ENCODE measurements around the gene LYSMD2.
A peak's percentile ranks its signal among the peaks of the same experiment; 100 is the strongest.

Gene LYSMD2

DNA sequence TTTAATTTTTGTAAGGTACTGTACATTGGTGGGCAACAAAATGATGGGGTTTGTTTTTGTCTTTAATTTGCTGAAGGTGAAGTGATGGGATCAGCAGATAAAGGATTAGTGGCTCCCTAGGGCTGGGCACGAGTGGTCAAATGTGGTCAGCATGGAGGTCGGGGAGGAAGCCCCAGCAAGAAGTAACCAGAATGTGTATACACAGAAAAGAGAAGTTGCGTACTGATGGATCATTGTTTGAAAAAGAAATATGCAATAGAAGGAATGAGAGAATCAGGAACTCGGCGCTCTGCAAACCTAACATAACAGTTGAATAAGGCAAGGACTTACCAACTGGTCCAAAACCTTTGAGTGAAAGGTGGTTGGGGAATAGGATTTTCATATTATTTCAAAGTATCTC, 15.4 kb upstream of the LYSMD2 start:
- DNase-seq (ENCODE audit: low read depth): no peak
- no peak overlapping the region for H3K4me3 ChIP-seq (replicated peaks; ENCODE audit: low read depth, low read length)
- TF ChIP-seq, protein P1, sequence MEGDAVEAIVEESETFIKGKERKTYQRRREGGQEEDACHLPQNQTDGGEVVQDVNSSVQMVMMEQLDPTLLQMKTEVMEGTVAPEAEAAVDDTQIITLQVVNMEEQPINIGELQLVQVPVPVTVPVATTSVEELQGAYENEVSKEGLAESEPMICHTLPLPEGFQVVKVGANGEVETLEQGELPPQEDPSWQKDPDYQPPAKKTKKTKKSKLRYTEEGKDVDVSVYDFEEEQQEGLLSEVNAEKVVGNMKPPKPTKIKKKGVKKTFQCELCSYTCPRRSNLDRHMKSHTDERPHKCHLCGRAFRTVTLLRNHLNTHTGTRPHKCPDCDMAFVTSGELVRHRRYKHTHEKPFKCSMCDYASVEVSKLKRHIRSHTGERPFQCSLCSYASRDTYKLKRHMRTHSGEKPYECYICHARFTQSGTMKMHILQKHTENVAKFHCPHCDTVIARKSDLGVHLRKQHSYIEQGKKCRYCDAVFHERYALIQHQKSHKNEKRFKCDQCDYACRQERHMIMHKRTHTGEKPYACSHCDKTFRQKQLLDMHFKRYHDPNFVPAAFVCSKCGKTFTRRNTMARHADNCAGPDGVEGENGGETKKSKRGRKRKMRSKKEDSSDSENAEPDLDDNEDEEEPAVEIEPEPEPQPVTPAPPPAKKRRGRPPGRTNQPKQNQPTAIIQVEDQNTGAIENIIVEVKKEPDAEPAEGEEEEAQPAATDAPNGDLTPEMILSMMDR (IDR thresholded peaks at IDR 0.05; ENCODE audit: low read length, missing control alignments): no peak

DNA sequence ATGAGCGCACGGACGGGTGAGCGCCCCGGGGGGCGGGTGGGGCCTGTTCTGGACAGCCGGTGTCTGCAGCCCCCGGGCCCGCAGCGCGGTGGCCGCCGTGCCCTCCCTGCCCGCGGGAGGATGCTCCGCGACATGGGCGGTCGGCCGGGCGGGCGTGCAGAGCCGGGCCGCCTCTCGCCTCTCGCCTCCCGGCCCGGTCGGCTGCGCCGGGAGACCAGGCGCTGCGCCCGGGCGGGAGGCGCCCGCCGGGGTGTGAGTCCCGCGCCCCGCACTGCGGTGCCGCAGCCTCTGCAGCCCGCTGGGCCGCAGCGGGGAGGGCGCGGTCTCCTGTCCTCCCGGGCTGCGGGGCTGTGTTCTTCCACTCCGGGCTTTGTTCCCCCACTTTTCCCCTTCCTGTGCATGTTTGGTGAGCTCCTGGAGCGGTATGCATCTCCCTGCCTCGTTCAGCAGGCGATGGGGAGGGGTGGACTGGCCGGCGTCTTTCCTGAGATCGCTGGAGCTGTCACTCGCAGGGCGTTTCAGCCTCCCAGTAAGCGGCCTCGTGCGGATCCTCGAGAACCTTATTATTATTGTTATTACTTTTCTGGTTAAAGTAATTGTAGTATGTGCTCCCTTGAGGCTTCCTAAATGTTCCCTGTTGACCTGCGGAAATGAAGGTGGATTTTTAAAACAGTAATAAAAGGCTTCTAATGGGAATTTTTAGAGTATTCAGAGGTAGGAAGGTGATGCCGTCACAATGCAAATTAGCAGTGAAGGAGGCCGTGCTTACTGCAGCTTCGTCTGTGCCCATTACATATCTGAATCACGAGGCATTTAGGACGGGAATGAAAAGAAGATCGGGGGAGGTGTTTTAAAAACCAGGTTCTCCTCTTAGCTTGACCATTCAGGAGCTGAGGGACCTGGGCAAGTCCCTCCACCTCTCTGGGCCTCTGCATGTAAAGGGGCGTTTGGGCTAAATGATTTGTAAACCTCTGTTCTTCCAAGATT, 14.5 kb upstream of the LYSMD2 start:
- peak overlapping the region; percentile 67 for H3K4me3 ChIP-seq (replicated peaks; ENCODE audit: low read depth, low read length)
- DNase-seq (ENCODE audit: low read depth): peak; percentile 45
- TF ChIP-seq, protein P1 (IDR thresholded peaks at IDR 0.05; ENCODE audit: low read length, missing control alignments): no peak

DNA sequence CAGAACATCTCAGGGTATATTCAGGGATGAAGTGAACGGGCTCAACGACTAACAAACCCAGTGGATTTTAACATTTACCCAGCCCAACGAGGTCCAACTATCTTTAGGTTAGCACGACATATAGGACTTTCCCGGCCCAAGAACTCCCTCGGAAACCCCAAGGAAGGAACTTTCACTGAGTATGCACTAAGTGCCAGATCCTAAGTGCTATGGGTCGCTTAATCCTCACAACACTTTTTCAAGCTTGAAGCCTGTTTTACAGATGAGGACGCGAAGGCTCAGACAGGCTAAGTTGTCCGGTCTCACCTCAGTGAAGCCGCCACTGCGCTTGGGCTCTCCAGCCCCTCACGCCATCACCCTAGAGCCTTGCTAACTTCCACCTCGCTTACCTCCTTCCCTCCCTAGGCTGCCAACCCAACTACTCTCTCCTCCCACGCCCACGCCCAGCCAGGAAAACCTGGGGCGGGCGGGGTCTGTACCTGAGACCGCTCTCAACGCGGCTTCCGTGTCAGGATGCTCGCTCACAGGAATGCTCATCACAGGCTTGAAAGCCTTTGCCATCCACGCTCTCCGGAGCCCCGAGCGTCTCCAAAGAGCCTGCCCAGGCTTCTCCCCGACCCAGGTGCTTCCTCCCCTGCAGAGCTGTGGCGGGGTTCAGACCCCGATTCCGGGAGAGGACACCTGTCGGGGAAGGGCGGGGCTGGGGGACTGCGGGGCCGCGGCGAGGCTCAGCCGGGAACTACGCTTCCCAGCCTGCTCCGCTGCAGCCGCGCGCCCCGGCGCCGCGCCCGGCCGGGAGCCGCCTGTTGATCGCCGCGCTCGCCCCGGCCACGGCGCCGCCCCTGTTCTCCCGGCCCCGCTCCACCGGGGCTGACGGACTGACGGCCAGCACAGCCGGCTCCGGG, 13.6 kb upstream of the LYSMD2 start, which contains the start of gene TMOD2:
Gene TMOD2, plus strand, starts transcription at position 806 of the 905 bp plus-strand sequence. CDS start 14,845 bp downstream, outside the sequence.
- H3K4me3 ChIP-seq (replicated peaks; ENCODE audit: low read depth, low read length): peak within 1 kb of the TSS; percentile 67
- DNase-seq (ENCODE audit: low read depth): peak; percentile 31
- TF ChIP-seq, protein P1 (IDR thresholded peaks at IDR 0.05; ENCODE audit: low read length, missing control alignments): no peak

DNA sequence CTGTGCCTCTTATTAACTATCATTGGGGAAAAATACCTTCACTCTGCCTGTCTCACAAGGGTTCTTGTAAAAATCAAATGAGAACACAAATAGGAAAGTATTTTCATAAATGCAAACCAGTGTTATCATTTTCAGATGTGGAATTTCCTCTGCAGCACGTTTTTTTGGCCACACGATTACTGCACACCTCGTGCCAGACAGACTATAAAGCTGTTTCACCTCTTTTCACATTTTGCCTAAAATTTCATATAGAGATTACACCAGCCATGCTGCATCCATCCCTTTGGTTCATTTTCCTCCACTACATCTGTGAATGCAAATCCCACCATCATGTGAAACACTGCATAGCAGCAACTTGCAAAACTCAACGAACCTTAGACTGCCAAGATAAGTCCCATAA, 12.7 kb upstream of the LYSMD2 start:
- H3K4me3 ChIP-seq (replicated peaks; ENCODE audit: low read depth, low read length): no peak overlapping the region
- DNase-seq (ENCODE audit: low read depth): no peak
- TF ChIP-seq, protein P1 (IDR thresholded peaks at IDR 0.05; ENCODE audit: low read length, missing control alignments): no peak

DNA sequence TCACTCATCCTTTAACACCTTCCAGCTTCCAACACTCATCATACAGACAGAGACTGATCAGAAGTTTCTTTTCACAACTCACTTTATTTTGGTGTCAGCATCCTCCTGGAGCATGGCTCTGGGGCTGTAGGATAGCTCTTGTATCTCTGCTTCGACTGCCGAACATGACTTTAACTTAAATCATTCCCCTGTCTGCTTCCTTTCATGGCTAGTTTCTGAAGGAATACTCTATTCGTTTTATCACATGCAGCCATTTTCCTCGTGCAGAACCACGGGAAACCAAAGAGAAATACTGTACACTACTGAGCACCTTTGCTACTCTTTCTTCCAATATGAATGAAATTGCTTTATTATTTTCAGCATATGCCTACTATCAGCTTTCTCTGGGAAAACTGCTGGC, 11.9 kb upstream of the LYSMD2 start:
- no peak for DNase-seq (ENCODE audit: low read depth)
- no peak overlapping the region for H3K4me3 ChIP-seq (replicated peaks; ENCODE audit: low read depth, low read length)
- TF ChIP-seq, protein P1 (IDR thresholded peaks at IDR 0.05; ENCODE audit: low read length, missing control alignments): no peak

DNA sequence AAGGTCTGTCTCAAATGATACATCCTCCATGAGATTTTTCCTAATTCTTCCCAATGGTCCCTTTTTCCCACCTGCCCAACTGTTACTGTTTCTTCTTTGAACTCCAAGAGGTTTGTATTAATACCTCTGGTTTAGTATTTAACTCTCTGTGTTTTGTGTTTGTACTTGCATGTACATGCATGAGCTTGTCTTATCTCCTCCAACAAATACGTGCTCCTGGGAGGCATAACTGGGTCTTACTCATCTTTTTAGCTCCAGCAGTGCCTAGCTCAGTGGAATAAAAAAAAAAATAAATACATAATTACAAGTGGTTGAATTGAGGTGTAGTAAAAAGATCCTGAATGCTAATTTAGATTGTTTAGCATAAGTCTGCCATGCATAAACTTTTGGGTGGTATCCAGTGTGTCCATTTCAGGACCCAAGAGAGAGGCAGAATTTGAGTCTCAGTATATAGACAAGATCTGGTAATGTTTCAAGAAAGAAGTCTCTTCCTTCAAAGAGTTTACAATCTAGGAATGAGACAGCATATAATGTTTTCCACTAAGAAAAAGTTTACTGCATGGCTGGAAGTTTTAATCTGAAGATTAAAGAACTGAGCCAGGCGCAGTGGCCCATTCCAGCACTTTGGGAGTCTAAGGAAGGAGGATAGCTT, 1.7 kb upstream of the LYSMD2 start:
- DNase-seq (ENCODE audit: low read depth): no peak
- H3K4me3 ChIP-seq (replicated peaks; ENCODE audit: low read depth, low read length): no peak overlapping the region
- TF ChIP-seq, protein P1 (IDR thresholded peaks at IDR 0.05; ENCODE audit: low read length, missing control alignments): no peak

Measured in fibroblast of pulmonary artery (primary cell).